Measurements from ENCODE around the gene KRT34.

GRCh38 chr17:41411072-41411840 lies 29.1 kb upstream of the KRT34 start:
- TF ChIP-seq POLR2AphosphoS5 (IDR thresholded peaks at IDR 0.05; ENCODE audit: low read depth, low read length) (no peak), REST (IDR thresholded peaks at IDR 0.05; ENCODE audit: insufficient read depth in 1 of 2, low read depth in 2 of 2, low read length in 2 of 2) (no peak), SIN3A (IDR thresholded peaks at IDR 0.05; ENCODE audit: borderline replicate concordance, insufficient read depth, low read length) (no peak)
